ENCODE data around the gene CCDC184. TPM values are rescaled to one million over a fixed set of nuclear protein-coding genes. Genes with fewer than 3 reads are reported as not detected.
"Not testable (repeated sequence)": the region's sequence is repeated elsewhere in the genome, so short reads cannot be mapped to it uniquely, and the experiment has no call there.

CCDC184 gene
- polyA plus RNA-seq, 3 donors = 0.29 to 0.78 (median 0.64) TPM

- DNase-seq = no peak
Observed at GRCh38 chr12:48199774-48200221, 16.4 kb downstream of the CCDC184 start.

GRCh38 chr12:48201091-48201490 lies 17.6 kb downstream of the CCDC184 start:
- no peak for DNase-seq

GRCh38 chr12:48201516-48201915 lies 18.1 kb downstream of the CCDC184 start:
- DNase-seq = no peak

GRCh38 chr12:48202766-48203165 lies 19.3 kb downstream of the CCDC184 start:
- DNase-seq = no peak

- DNase-seq = no peak
Observed at GRCh38 chr12:48203192-48203591, 19.7 kb downstream of the CCDC184 start, which contains the start of gene OR10AD1. Gene OR10AD1 (minus strand): TSS chr12:48203292. CDS start chr12:48203292, 0 bp downstream.

GRCh38 chr12:48209495-48209894 lies 26.1 kb downstream of the CCDC184 start:
- not testable (repeated sequence) for DNase-seq

- DNase-seq = no peak
Observed at GRCh38 chr12:48216785-48217184, 33.3 kb downstream of the CCDC184 start.

GRCh38 chr12:48219631-48220030 lies 36.2 kb downstream of the CCDC184 start:
- DNase-seq = no peak

GRCh38 chr12:48220701-48221100 lies 37.3 kb downstream of the CCDC184 start:
- DNase-seq = no peak

- no peak for DNase-seq
Observed at GRCh38 chr12:48221645-48222044, 38.2 kb downstream of the CCDC184 start.

- not testable (repeated sequence) for DNase-seq
Observed at GRCh38 chr12:48224533-48224932, 41.1 kb downstream of the CCDC184 start.

- DNase-seq = not testable (repeated sequence)
Observed at GRCh38 chr12:48231169-48231958, 47.9 kb downstream of the CCDC184 start.

Other genes starting within 250 kb of the CCDC184 start
- gene TMEM106C, start 220.0 kb upstream of the CCDC184 start, polyA plus RNA-seq (ENCODE audit: insufficient read length in 3 of 3) = 100 to 1,000 TPM; 128 to 132 (median 132) TPM
- gene COL2A1, start 179.2 kb upstream of the CCDC184 start, polyA plus RNA-seq (ENCODE audit: insufficient read length in 3 of 3) = 10 to 100 TPM; 33.7 to 60.3 (median 57.9) TPM
- gene SENP1, start 77.6 kb upstream of the CCDC184 start, polyA plus RNA-seq (ENCODE audit: insufficient read length in 3 of 3) = 10 to 100 TPM; 22.2 to 25.0 (median 23.1) TPM
- 100 to 1,000 TPM in 2 of 3 donors, 10 to 100 TPM in 1; 97.5 to 129 (median 110) TPM for gene PFKM, start 64.3 kb upstream of the CCDC184 start, polyA plus RNA-seq (ENCODE audit: insufficient read length in 3 of 3)
- gene ASB8, start 26.1 kb upstream of the CCDC184 start, polyA plus RNA-seq (ENCODE audit: insufficient read length in 3 of 3) = 10 to 100 TPM; 28.6 to 46.4 (median 44.5) TPM
- gene OR10AD1, start 19.6 kb downstream of the CCDC184 start, polyA plus RNA-seq (ENCODE audit: insufficient read length in 3 of 3) = 1 to 10 TPM in 1 of 3 donors, under 1 TPM in 2; 0.26 to 1.5 (median 0.83) TPM
- gene ZNF641, start 167.3 kb downstream of the CCDC184 start, polyA plus RNA-seq (ENCODE audit: insufficient read length in 3 of 3) = 10 to 100 TPM; 22.5 to 25.1 (median 23.4) TPM

Measured in renal pelvis (tissue), 4 donors.